Vagina (tissue), 2 donors: ENCODE results near the gene WDR62.

ENCODE experiments used
- POLR2A ChIP-seq, 2 donors: fragments of 450-650 bp; IDR thresholded peaks; one replicate each; pipeline ENCODE4 v1.6.1; 2017; ENCODE audit warnings: antibody characterized with exemption in 2 of 2, mild to moderate bottlenecking in 2 of 2, moderate library complexity in 2 of 2
- POLR2AphosphoS5 ChIP-seq, 2 donors: sonication (generic); formaldehyde crosslinking; IDR thresholded peaks; one replicate each; pipeline ENCODE4 v1.9.0; 2017; ENCODE audit warnings: antibody characterized with exemption in 2 of 2, mild to moderate bottlenecking in 2 of 2, low read depth in 1 of 2; ENCODE audit not compliant: insufficient read depth in 1 of 2
- TF ChIP-seq, protein P1 (sequence below), 3 experiments: fragments of 450-650 bp in 2 of 3; fragments of 200-600 bp in 1 of 3; sonication (generic) in 1 of 3; IDR thresholded peaks; one replicate each; pipeline ENCODE4 v1.5.1; 2017 to 2019; ENCODE audit warnings: antibody characterized with exemption in 3 of 3, mild to moderate bottlenecking in 2 of 3, moderate library complexity in 2 of 3

DNA sequence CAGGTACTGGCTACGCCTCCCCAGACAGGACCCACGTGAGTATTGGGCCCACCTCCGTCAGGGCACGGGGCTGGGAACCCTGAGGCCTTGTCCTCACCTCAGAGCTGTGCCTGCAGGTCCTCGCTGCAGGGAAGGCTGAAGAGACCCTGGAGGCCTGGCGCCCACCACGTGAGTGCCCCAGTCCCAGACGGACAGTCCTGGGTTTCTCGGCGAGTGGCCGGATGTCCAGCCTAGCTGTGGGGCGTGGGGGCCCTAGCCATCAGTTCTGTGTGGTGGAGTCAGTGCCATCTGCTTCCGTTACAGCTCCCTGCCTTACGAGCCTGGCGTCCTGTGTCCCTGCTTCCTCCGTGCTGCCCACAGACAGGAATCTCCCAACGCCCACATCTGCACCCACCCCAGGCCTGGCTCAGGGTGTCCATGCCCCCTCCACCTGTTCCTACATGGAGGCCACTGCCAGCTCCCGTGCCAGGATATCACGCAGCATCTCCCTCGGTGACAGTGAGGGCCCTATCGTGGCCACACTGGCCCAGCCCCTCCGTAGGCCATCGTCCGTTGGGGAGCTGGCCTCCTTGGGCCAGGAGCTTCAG, 48.4 kb downstream of the WDR62 start:
- TF ChIP-seq POLR2AphosphoS5 (IDR thresholded peaks at IDR 0.05; ENCODE audit: insufficient read depth in 1 of 2, low read depth in 1 of 2) (no peak), POLR2A (IDR thresholded peaks at IDR 0.05) (no peak)
- TF ChIP-seq, protein P1, sequence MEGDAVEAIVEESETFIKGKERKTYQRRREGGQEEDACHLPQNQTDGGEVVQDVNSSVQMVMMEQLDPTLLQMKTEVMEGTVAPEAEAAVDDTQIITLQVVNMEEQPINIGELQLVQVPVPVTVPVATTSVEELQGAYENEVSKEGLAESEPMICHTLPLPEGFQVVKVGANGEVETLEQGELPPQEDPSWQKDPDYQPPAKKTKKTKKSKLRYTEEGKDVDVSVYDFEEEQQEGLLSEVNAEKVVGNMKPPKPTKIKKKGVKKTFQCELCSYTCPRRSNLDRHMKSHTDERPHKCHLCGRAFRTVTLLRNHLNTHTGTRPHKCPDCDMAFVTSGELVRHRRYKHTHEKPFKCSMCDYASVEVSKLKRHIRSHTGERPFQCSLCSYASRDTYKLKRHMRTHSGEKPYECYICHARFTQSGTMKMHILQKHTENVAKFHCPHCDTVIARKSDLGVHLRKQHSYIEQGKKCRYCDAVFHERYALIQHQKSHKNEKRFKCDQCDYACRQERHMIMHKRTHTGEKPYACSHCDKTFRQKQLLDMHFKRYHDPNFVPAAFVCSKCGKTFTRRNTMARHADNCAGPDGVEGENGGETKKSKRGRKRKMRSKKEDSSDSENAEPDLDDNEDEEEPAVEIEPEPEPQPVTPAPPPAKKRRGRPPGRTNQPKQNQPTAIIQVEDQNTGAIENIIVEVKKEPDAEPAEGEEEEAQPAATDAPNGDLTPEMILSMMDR (IDR thresholded peaks at IDR 0.05) = no peak
